SK-N-SH treated with all-trans-retinoic acid at 6 μM for 48 hours (cell line): ENCODE measurements around the gene ATF6.

Experiments
- ATAC-seq: fragments of 200-7000 bp; cut with Tn5 transposase; 3 replicates; pipeline ENCODE4 v1.9.1; 2020; ENCODE audit warnings: mild to moderate bottlenecking, moderate library complexity
- BACH2 ChIP-seq: fragments of 250-450 bp; sonication (Bioruptor Pico); IDR thresholded peaks from 2 replicates; pipeline ENCODE4 v1.9.0; 2021; ENCODE audit warnings: mild to moderate bottlenecking, borderline replicate concordance
- CSDC2 ChIP-seq: fragments of 250-450 bp; sonication (Bioruptor Pico); IDR thresholded peaks from 2 replicates; pipeline ENCODE4 v1.5.0; 2020; ENCODE audit warnings: mild to moderate bottlenecking, moderate library complexity
- ESRRG ChIP-seq: fragments of 250-450 bp; sonication (Bioruptor Pico); IDR thresholded peaks from 2 replicates; pipeline ENCODE4 v1.6.1; 2021; ENCODE audit warnings: mild to moderate bottlenecking
- GLIS3 ChIP-seq: fragments of 250-450 bp; sonication (Bioruptor Pico); IDR thresholded peaks from 2 replicates; pipeline ENCODE4 v1.5.0; 2020; ENCODE audit warnings: mild to moderate bottlenecking, moderate library complexity
- ISL1 ChIP-seq: fragments of 250-450 bp; sonication (Bioruptor Pico); IDR thresholded peaks from 2 replicates; pipeline ENCODE4 v2.1.2; 2022; ENCODE audit warnings: mild to moderate bottlenecking, moderate library complexity
- OSR1 ChIP-seq: fragments of 250-450 bp; sonication (Bioruptor Pico); IDR thresholded peaks from 2 replicates; pipeline ENCODE4 v1.8.0; 2022; ENCODE audit warnings: moderate library complexity, mild to moderate bottlenecking, inconsistent platforms
- POU6F1 ChIP-seq: fragments of 250-450 bp; sonication (Bioruptor Pico); IDR thresholded peaks from 2 replicates; pipeline ENCODE4 v1.8.0; 2021; ENCODE audit warnings: low read depth, mild to moderate bottlenecking, moderate library complexity, borderline replicate concordance
- PPARA ChIP-seq: fragments of 250-450 bp; sonication (Bioruptor Pico); IDR thresholded peaks from 2 replicates; pipeline ENCODE4 v1.5.0; 2020; ENCODE audit warnings: mild to moderate bottlenecking, borderline replicate concordance
- RARB ChIP-seq: fragments of 250-450 bp; sonication (Bioruptor Pico); IDR thresholded peaks from 2 replicates; pipeline ENCODE4 v1.8.0; 2021; ENCODE audit warnings: mild to moderate bottlenecking, moderate library complexity
- SNAI2 ChIP-seq: fragments of 250-450 bp; sonication (Bioruptor Pico); IDR thresholded peaks from 2 replicates; pipeline ENCODE4 v1.5.0; 2020; ENCODE audit warnings: mild to moderate bottlenecking, moderate library complexity
- TOX ChIP-seq: fragments of 250-450 bp; sonication (Bioruptor Pico); IDR thresholded peaks from 2 replicates; pipeline ENCODE4 v1.8.0; 2021; ENCODE audit warnings: mild to moderate bottlenecking, moderate library complexity, borderline replicate concordance
- TSHZ2 ChIP-seq: fragments of 250-450 bp; sonication (Bioruptor Pico); IDR thresholded peaks from 2 replicates; pipeline ENCODE4 v1.5.0; 2020; ENCODE audit warnings: mild to moderate bottlenecking, moderate library complexity
- ZFP3 ChIP-seq: fragments of 250-450 bp; sonication (Bioruptor Pico); IDR thresholded peaks from 2 replicates; pipeline ENCODE4 v1.5.0; 2020; ENCODE audit warnings: mild to moderate bottlenecking, moderate library complexity
- ZFP30 ChIP-seq: fragments of 450-650 bp; formaldehyde crosslinking; IDR thresholded peaks from 2 replicates; pipeline ENCODE4 v1.5.0; 2022; ENCODE audit warnings: mild to moderate bottlenecking, moderate library complexity
- ZNF565 ChIP-seq: fragments of 450-650 bp; formaldehyde crosslinking; conservative IDR thresholded peaks from 2 replicates; pipeline ENCODE4 v1.5.0; 2020; ENCODE audit warnings: low read depth, mild to moderate bottlenecking, moderate library complexity
- ZNF70 ChIP-seq: fragments of 450-650 bp; formaldehyde crosslinking; IDR thresholded peaks from 2 replicates; pipeline ENCODE4 v1.5.0; 2020; ENCODE audit warnings: mild to moderate bottlenecking, moderate library complexity
- ZNF8 ChIP-seq: fragments of 450-650 bp; formaldehyde crosslinking; IDR thresholded peaks from 2 replicates; pipeline ENCODE4 v1.5.0; 2020; ENCODE audit warnings: mild to moderate bottlenecking, moderate library complexity
- TF ChIP-seq, protein P1 (sequence below): fragments of 250-450 bp; sonication (Bioruptor Pico); IDR thresholded peaks from 2 replicates; pipeline ENCODE4 v1.5.1; 2021; ENCODE audit warnings: mild to moderate bottlenecking, moderate library complexity
- TF ChIP-seq, protein P2 (sequence below): fragments of 250-450 bp; sonication (Bioruptor Pico); IDR thresholded peaks from 2 replicates; pipeline ENCODE4 v1.5.1; 2020; ENCODE audit warnings: low read depth, mild to moderate bottlenecking, moderate library complexity

The ATF6 gene

GRCh38 chr1:161997152-161997551 is 231.0 kb downstream of the ATF6 start:
- ATAC-seq = no peak
- no peak for TF ChIP-seq RARB (CRISPR knock-in tag)
- no peak for TF ChIP-seq TSHZ2 (CRISPR knock-in tag)
- no peak for TF ChIP-seq CSDC2 (CRISPR knock-in tag)
- TF ChIP-seq GLIS3 (CRISPR knock-in tag) = no peak

GRCh38 chr1:161998811-161999210 is 232.7 kb downstream of the ATF6 start:
- ATAC-seq = no peak
- TF ChIP-seq, protein P1, sequence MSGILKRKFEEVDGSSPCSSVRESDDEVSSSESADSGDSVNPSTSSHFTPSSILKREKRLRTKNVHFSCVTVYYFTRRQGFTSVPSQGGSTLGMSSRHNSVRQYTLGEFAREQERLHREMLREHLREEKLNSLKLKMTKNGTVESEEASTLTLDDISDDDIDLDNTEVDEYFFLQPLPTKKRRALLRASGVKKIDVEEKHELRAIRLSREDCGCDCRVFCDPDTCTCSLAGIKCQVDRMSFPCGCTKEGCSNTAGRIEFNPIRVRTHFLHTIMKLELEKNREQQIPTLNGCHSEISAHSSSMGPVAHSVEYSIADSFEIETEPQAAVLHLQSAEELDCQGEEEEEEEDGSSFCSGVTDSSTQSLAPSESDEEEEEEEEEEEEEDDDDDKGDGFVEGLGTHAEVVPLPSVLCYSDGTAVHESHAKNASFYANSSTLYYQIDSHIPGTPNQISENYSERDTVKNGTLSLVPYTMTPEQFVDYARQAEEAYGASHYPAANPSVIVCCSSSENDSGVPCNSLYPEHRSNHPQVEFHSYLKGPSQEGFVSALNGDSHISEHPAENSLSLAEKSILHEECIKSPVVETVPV (CRISPR knock-in tag) = no peak
- TF ChIP-seq ISL1 (CRISPR knock-in tag) (no peak), ZNF565 (CRISPR knock-in tag) (no peak), SNAI2 (CRISPR knock-in tag) (no peak), OSR1 (no peak), TOX (CRISPR knock-in tag) (no peak), ZNF70 (no peak), ZFP3 (no peak), RARB (CRISPR knock-in tag) (no peak), ESRRG (CRISPR knock-in tag) (no peak)

GRCh38 chr1:161999301-162000052 is 233.4 kb downstream of the ATF6 start:
- ATAC-seq = no peak
- TF ChIP-seq POU6F1 (CRISPR knock-in tag) (no peak), CSDC2 (CRISPR knock-in tag) (no peak), ZFP30 (CRISPR knock-in tag) (no peak), GLIS3 (CRISPR knock-in tag) (no peak), TSHZ2 (CRISPR knock-in tag) (no peak), BACH2 (CRISPR knock-in tag) (no peak), ZNF565 (CRISPR knock-in tag) (no peak), PPARA (CRISPR knock-in tag) (no peak), ISL1 (CRISPR knock-in tag) (no peak), RARB (CRISPR knock-in tag) (no peak), ZNF8 (no peak), ESRRG (CRISPR knock-in tag) (no peak), SNAI2 (CRISPR knock-in tag) (no peak)
- TF ChIP-seq, protein P2, sequence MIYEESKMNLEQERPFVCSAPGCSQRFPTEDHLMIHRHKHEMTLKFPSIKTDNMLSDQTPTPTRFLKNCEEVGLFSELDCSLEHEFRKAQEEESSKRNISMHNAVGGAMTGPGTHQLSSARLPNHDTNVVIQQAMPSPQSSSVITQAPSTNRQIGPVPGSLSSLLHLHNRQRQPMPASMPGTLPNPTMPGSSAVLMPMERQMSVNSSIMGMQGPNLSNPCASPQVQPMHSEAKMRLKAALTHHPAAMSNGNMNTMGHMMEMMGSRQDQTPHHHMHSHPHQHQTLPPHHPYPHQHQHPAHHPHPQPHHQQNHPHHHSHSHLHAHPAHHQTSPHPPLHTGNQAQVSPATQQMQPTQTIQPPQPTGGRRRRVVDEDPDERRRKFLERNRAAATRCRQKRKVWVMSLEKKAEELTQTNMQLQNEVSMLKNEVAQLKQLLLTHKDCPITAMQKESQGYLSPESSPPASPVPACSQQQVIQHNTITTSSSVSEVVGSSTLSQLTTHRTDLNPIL (CRISPR knock-in tag) = no peak
